Fibroblast of pulmonary artery (primary cell): ENCODE results near the gene ACOT7.

ENCODE experiments used
- DNase-seq: peaks from one replicate; pipeline ENCODE4 v3.0.0-alpha.2; 2010; ENCODE audit warnings: low read depth
- H3K4me3 ChIP-seq: replicated peaks from 2 replicates; pipeline ENCODE4 v1.5.1; 2011; ENCODE audit warnings: low read depth, mild to moderate bottlenecking, control low read depth, low read length, moderate library complexity
- CTCF ChIP-seq: IDR thresholded peaks from 2 replicates; pipeline ENCODE4 v1.5.1; 2011; ENCODE audit warnings: mild to moderate bottlenecking, control low read depth, low read length, inconsistent platforms; ENCODE audit errors: missing control alignments

ACOT7 gene

GRCh38 chr1:6271554-6271953 is 122.0 kb downstream of the ACOT7 start:
- H3K4me3 ChIP-seq, result no peak overlapping the region
- DNase-seq, result no peak
- no peak for TF ChIP-seq CTCF

- no peak for DNase-seq
- no peak overlapping the region for H3K4me3 ChIP-seq
- no peak for TF ChIP-seq CTCF
Measured at GRCh38 chr1:6271006-6271405, 122.6 kb downstream of the ACOT7 start.

- DNase-seq, result no peak
- H3K4me3 ChIP-seq, result no peak overlapping the region
- TF ChIP-seq CTCF, result no peak
Measured at GRCh38 chr1:6270401-6270800, 123.2 kb downstream of the ACOT7 start.

DNA sequence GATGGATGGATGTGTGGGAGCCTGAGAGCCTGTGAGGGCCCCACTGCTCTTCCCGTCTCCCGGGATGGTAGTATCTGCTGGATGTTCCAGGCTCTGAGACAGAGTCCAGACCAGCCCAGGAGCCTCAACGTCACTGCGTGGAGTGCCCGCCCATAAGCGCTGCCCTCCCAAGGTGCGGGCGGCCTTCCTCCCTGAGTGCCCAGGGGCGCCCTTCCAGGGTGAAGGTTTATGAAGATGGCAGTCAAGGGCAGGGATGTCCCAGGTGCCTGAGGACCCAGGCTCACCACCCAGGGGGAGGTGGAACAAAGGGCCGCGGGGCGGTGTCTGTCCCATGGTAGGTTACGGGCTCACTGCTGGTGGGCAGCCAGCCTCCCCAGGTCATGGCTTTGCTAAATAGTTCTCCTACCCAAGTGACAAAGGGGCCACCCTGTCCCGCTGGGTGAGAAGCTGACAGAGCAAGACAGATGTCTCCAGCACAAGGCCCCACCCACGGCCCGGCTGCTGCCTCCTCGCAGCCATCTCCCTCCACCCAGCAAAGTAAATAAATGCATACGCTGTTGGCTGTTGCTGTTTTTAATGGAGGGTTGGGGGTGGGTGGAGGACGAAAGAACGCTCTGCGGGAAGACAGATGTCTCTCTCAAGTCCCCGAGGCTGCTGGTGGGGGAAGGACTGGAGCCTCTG is 123.7 kb downstream of the ACOT7 start:
- no peak overlapping the region for H3K4me3 ChIP-seq
- no peak for DNase-seq
- TF ChIP-seq CTCF, result no peak

DNA sequence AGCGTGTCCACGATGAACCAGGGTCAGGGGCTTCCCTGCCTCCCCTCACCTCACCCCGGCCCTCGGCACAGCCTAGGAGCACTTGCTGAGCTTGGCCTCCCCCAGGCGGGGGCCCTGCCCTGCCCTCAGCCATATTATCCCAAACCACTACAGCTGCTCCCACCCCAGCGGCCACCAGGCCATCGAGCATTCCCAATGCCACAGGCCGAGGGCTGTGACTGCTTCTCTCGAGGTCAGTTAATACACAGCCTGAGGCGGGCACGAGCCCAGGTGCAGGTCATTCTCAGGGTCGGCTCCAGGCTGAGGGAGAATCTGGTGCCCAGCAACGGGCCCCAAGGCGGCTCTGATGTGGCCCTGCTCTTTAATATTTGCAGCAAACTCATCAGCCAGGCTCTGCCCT is 124.3 kb downstream of the ACOT7 start:
- TF ChIP-seq CTCF, result no peak
- H3K4me3 ChIP-seq, result no peak overlapping the region
- no peak for DNase-seq

DNA sequence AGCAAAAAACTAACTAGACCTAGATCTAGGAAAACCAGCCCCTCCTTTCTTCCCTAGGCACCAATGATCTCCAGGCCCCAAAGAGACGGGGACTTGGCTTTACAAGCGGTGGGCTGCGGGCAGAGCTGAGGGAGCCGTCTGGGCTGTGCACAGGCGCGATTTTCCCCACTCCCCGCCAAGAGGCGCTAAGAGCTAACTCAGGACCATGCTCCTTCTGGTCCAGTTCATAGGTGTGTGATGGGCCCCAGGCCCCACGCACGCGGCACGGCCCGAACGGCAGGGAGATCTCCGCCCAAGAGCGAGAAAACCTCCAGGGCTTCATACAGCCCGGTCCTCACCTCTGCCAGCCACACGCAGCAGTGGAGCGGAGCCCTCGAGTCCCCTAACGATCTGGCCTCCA is 125.2 kb downstream of the ACOT7 start:
- H3K4me3 ChIP-seq, result no peak overlapping the region
- DNase-seq, result peak; percentile 18
- TF ChIP-seq CTCF, result peak; percentile 23

GRCh38 chr1:6267686-6268322 is 125.8 kb downstream of the ACOT7 start:
- no peak for TF ChIP-seq CTCF
- H3K4me3 ChIP-seq, result no peak overlapping the region
- DNase-seq, result peak; percentile 7
